Fibroblast of lung (primary cell): Measurements from ENCODE around the gene SP140.

ENCODE experiments used
- EZH2 ChIP-seq: IDR thresholded peaks from 2 replicates; pipeline ENCODE4 v1.5.1; 2012; ENCODE audit warnings: low read length, control low read depth, mild to moderate bottlenecking; ENCODE audit errors: missing control alignments
- TF ChIP-seq, protein P1 (sequence below), 2 donors: IDR thresholded peaks in 1 of 2; conservative IDR thresholded peaks in 1 of 2; 1 replicate in 1 of 2; 2 replicates in 1 of 2; pipeline ENCODE4 v1.5.1; 2011 to 2012; ENCODE audit warnings: low read length in 2 of 2, control low read depth in 1 of 2, inconsistent platforms in 1 of 2, low read depth in 1 of 2, mild to moderate bottlenecking in 1 of 2

DNA sequence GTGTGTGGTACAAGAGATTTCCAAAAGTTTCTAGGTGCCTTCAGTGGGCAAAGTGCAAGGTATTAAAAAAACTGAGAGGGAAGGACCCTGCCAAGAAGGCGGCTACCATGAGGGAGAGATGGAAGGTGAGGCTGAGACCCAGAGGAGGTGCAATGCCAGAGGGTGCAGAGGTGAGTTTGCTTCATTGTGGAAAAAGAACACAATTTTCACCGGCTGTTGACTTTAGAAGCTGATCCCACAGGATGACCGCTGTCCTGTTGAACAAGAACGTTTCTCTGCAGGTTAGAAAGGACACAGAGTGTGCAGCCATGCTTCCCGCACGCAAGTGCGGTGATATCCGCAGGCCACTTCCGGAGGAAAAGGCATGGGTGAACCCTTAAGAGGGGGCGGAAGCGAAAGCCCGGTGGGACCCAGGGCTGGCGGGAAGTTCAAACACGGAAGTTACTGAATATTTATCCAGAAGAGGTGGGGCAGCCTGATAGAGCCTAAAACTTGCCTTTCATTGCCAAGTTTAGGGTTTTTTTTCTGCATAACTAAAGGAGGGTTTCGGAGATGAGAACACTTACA, 22.3 kb upstream of the SP140 start:
- TF ChIP-seq, protein P1, sequence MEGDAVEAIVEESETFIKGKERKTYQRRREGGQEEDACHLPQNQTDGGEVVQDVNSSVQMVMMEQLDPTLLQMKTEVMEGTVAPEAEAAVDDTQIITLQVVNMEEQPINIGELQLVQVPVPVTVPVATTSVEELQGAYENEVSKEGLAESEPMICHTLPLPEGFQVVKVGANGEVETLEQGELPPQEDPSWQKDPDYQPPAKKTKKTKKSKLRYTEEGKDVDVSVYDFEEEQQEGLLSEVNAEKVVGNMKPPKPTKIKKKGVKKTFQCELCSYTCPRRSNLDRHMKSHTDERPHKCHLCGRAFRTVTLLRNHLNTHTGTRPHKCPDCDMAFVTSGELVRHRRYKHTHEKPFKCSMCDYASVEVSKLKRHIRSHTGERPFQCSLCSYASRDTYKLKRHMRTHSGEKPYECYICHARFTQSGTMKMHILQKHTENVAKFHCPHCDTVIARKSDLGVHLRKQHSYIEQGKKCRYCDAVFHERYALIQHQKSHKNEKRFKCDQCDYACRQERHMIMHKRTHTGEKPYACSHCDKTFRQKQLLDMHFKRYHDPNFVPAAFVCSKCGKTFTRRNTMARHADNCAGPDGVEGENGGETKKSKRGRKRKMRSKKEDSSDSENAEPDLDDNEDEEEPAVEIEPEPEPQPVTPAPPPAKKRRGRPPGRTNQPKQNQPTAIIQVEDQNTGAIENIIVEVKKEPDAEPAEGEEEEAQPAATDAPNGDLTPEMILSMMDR (conservative IDR thresholded peaks at IDR 0.05 in 1 of 2, IDR thresholded peaks at IDR 0.05 in 1 of 2; ENCODE audit: low read depth in 1 of 2, low read length in 2 of 2), result no peak
- no peak for TF ChIP-seq EZH2
